Parathyroid adenoma (tissue), 2 donors: ENCODE results near the gene CAPN5.

Experiments used
- H2AFZ ChIP-seq: fragments of 300-600 bp; sonication (generic); one replicate; pipeline ENCODE4 v1.7.0; 2017; ENCODE audit warnings: antibody characterized with exemption, mild to moderate bottlenecking
- H3K27ac ChIP-seq: fragments of 300-600 bp; sonication (generic); one replicate; pipeline ENCODE4 v1.7.0; 2017
- H3K27me3 ChIP-seq: fragments of 300-600 bp; sonication (generic); one replicate; pipeline ENCODE4 v1.7.0; 2017; ENCODE audit warnings: low read length; ENCODE audit not compliant: control insufficient read depth, insufficient read depth
- H3K36me3 ChIP-seq: fragments of 300-600 bp; sonication (generic); one replicate; pipeline ENCODE4 v1.7.0; 2017; ENCODE audit warnings: low read length; ENCODE audit not compliant: control insufficient read depth, insufficient read depth
- H3K4me1 ChIP-seq: fragments of 300-600 bp; sonication (generic); one replicate; pipeline ENCODE4 v1.7.0; 2017; ENCODE audit warnings: control low read depth
- H3K4me2 ChIP-seq: fragments of 300-600 bp; sonication (generic); one replicate; pipeline ENCODE4 v1.7.0; 2017; ENCODE audit warnings: low read length
- H3K4me3 ChIP-seq: fragments of 300-600 bp; sonication (generic); one replicate; pipeline ENCODE4 v1.7.0; 2017; ENCODE audit warnings: low read depth, low read length
- H3K79me2 ChIP-seq: fragments of 300-600 bp; sonication (generic); one replicate; pipeline ENCODE4 v1.7.0; 2017; ENCODE audit warnings: control low read depth
- H3K9ac ChIP-seq: fragments of 300-600 bp; sonication (generic); one replicate; pipeline ENCODE4 v1.7.0; 2017; ENCODE audit warnings: mild to moderate bottlenecking
- H3K9me3 ChIP-seq: fragments of 300-600 bp; sonication (generic); one replicate; pipeline ENCODE4 v1.7.0; 2017; ENCODE audit warnings: low read length; ENCODE audit not compliant: control insufficient read depth
- TF ChIP-seq, protein P1 (sequence below): fragments of 300-600 bp; sonication (generic); IDR thresholded peaks from one replicate; pipeline ENCODE4 v1.7.0; 2017; ENCODE audit warnings: antibody characterized with exemption, mild to moderate bottlenecking
- donor health status: primary hyperparathyroidism.

The CAPN5 gene

DNA sequence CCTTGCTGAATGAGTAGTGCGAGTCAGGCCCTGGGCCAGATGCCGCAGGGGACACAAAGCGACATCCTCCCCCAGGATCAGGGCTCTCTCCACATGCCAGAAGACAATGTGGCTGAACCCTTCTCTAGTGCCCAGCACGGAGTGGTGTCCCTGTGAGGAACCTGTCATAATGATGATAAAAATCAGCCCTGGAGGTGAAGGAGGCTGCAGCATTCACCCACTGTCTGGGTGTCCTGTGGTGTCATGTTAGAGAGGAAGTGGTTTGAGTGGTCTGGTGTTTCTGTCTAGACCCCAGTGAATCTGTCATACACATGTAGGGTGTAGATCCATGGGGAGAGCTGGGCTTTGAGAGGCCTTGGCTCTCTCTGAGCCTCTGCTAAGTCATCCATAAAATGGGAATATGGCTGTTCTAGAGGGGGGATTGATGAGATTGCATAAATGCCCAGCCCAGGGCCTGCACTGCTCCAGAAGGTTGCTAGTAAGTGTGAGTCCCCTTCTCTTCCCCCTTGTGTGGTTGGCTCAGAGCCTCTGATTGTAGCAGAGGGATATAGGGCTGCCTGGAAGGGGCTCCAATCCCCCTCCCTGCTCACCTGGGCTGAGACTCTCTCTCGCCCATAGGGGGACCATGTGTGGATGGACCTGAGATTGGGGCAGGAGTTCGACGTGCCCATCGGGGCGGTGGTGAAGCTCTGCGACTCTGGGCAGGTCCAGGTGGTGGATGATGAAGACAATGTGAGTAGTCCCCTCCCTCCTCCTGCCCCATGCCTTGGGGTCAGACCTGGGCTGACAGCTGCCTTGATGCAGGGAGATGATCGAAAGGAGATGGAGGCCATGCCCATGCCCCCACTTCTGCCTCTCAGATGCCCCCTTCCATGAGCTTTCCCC is 75.6 kb downstream of the CAPN5 start:
- H3K79me2 ChIP-seq = no peaks in the 10 kb centered on the region
- TF ChIP-seq, protein P1, sequence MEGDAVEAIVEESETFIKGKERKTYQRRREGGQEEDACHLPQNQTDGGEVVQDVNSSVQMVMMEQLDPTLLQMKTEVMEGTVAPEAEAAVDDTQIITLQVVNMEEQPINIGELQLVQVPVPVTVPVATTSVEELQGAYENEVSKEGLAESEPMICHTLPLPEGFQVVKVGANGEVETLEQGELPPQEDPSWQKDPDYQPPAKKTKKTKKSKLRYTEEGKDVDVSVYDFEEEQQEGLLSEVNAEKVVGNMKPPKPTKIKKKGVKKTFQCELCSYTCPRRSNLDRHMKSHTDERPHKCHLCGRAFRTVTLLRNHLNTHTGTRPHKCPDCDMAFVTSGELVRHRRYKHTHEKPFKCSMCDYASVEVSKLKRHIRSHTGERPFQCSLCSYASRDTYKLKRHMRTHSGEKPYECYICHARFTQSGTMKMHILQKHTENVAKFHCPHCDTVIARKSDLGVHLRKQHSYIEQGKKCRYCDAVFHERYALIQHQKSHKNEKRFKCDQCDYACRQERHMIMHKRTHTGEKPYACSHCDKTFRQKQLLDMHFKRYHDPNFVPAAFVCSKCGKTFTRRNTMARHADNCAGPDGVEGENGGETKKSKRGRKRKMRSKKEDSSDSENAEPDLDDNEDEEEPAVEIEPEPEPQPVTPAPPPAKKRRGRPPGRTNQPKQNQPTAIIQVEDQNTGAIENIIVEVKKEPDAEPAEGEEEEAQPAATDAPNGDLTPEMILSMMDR = no peak
- no peak overlapping the region for H3K9ac ChIP-seq
- H3K4me2 ChIP-seq = no peak overlapping the region
- no peaks in the 10 kb centered on the region for H3K27me3 ChIP-seq
- H3K4me3 ChIP-seq = no peak overlapping the region
- H3K36me3 ChIP-seq = no peaks in the 10 kb centered on the region
- no peaks in the 10 kb centered on the region for H3K4me1 ChIP-seq
- no peak overlapping the region for H3K27ac ChIP-seq
- no peaks in the 10 kb centered on the region for H3K9me3 ChIP-seq
- no peak overlapping the region for H2AFZ ChIP-seq

DNA sequence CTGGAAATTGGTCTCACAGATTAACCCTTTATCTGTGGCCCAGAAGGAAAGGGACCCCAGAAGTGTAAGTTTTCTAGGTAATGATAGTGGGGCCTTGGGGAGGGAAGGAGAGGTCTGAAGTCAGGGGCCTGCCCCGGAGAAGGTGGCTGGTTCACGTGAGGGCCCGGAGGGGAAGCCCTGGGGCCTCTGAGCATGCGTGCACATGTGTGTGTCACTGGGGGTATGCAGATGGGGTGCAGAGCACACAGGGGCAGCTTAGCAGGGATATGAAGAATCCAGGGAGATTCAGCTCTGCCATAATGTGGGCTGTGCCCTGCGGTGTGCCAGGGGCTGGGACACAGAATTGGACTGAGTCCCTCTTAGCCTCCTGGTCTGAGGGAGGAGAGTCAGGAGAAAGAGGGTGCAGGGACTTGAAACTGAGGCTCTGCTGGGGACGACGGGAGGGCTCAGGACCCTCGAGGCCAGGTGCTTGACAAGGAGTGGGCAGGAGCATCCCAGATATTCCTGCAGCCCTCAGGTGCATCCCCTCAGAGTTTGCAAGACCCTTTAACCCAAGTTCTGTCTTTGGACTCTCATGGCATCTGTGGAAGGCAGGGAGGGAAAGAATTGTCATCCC is 76.7 kb downstream of the CAPN5 start:
- H3K9ac ChIP-seq = no peak overlapping the region
- TF ChIP-seq, protein P1 = no peak
- H3K4me1 ChIP-seq = no peaks in the 10 kb centered on the region
- no peaks in the 10 kb centered on the region for H3K36me3 ChIP-seq
- H3K27ac ChIP-seq = no peak overlapping the region
- H2AFZ ChIP-seq = no peak overlapping the region
- H3K9me3 ChIP-seq = no peaks in the 10 kb centered on the region
- H3K27me3 ChIP-seq = no peaks in the 10 kb centered on the region
- H3K4me3 ChIP-seq = no peak overlapping the region
- no peaks in the 10 kb centered on the region for H3K79me2 ChIP-seq
- H3K4me2 ChIP-seq = no peak overlapping the region

DNA sequence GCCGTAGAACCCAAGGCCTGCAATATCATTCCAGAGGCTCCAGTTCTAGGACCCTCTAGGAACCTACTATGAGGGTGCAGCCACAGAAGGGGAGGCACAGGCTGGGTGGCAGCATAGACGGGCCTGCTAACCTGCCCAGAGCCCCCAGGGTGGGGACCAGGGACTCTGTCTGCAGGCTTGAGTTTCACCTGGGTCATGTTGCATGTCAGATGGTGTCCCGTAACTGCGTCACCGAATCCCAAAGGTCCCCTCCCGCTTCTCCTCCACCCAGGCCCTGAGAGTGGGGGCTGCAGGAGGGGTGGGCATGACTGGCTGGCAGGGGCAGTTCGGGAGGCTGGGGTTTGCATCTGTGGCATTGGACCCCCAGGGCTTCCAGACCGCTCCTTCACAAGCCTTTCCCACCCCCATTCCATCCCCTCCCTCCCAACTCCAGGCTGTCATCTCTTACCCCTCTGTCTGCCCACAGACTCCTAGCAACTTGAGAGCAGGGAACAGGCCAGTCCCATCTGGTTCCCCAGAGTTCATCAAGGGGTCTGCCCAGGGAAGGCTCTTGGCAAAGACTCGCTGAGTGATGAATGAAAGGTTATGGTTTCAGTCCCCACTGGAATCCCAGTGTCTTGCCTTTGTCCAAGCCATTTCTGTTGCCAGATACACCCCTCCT is 77.6 kb downstream of the CAPN5 start:
- H3K4me1 ChIP-seq = no peaks in the 10 kb centered on the region
- no peak overlapping the region for H3K27ac ChIP-seq
- TF ChIP-seq, protein P1 = no peak
- H3K79me2 ChIP-seq = no peaks in the 10 kb centered on the region
- H3K4me3 ChIP-seq = no peak overlapping the region
- no peak overlapping the region for H2AFZ ChIP-seq
- H3K9me3 ChIP-seq = no peaks in the 10 kb centered on the region
- H3K9ac ChIP-seq = no peak overlapping the region
- no peaks in the 10 kb centered on the region for H3K36me3 ChIP-seq
- no peak overlapping the region for H3K4me2 ChIP-seq
- no peaks in the 10 kb centered on the region for H3K27me3 ChIP-seq

DNA sequence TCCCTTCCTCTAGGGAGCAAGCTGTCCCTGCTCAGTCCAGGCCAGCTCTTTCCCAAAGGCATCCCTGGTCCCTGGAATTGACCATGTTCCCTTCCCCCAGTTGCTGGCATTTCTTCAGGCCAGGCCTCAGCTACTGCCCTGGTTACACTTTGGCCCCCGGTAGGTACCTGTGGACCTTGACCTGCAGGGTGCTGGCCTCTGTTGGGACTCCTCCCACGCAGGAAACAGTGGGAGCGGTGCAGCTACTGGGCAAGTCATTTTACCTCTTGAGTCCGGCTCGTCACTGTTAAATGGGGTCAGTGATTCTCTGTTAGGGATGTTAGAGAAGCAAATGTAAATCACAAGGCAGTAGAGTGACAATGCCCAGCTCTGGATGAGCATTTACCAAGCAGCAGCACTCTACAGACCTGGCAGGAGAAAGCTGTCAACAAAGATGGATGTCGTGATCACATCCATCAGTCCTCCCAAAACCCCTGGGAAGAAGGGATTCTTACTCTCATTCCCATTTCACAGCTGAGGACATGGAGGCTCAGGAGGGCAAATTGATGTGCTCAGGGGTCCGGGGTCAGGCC is 78.2 kb downstream of the CAPN5 start:
- Histone ChIP-seq H3K4me3 (no peak overlapping the region), H3K4me2 (no peak overlapping the region), H3K9me3 (no peaks in the 10 kb centered on the region), H3K9ac (no peak overlapping the region), H3K27ac (no peak overlapping the region), H2AFZ (no peak overlapping the region), H3K36me3 (no peaks in the 10 kb centered on the region), H3K4me1 (no peaks in the 10 kb centered on the region), H3K79me2 (no peaks in the 10 kb centered on the region), H3K27me3 (no peaks in the 10 kb centered on the region)
- TF ChIP-seq, protein P1 = no peak
